Sigmoid colon (tissue), 7 donors: ENCODE data around the gene KRTAP10-4. TPM values are rescaled to one million over a fixed set of nuclear protein-coding genes. Genes with fewer than 3 reads are reported as not detected.
"Not testable (repeated sequence)": the region's sequence is repeated elsewhere in the genome, so short reads cannot be mapped to it uniquely, and the experiment has no call there.

Experiments
- DNase-seq: peaks from one replicate; pipeline ENCODE4 v3.0.0-alpha.2; 2019
- H3K27ac ChIP-seq, 4 donors: fragments of 200-600 bp; sonication (generic); one replicate each; pipeline ENCODE4 v1.5.1; 2016 to 2019; ENCODE audit warnings: mild to moderate bottlenecking in 1 of 4
- H3K27me3 ChIP-seq, 3 donors: fragments of 200-600 bp; sonication (generic); one replicate each; pipeline ENCODE4 v1.5.1; 2019; ENCODE audit warnings: mild to moderate bottlenecking in 1 of 3
- H3K36me3 ChIP-seq, 4 donors: fragments of 200-600 bp; sonication (generic); one replicate each; pipeline ENCODE4 v1.5.1; 2016 to 2019
- H3K4me1 ChIP-seq, 4 donors: fragments of 200-600 bp; sonication (generic); one replicate each; pipeline ENCODE4 v1.5.1; 2017 to 2019
- H3K4me3 ChIP-seq, 4 donors: fragments of 200-600 bp; sonication (generic); one replicate each; pipeline ENCODE4 v1.5.1; 2017 to 2019; ENCODE audit warnings: mild to moderate bottlenecking in 2 of 4, moderate library complexity in 1 of 4
- H3K9me3 ChIP-seq, 4 donors: fragments of 200-600 bp in 3 of 4; sonication (generic) in 3 of 4; one replicate each; pipeline versions ENCODE4 v1.5.1 to v1.6.1; 2013 to 2019
- CTCF ChIP-seq, 4 experiments: fragments of 450-650 bp in 3 of 4; fragments of 200-600 bp in 1 of 4; IDR thresholded peaks; one replicate each; pipeline ENCODE4 v1.5.1; 2016 to 2019; ENCODE audit warnings: antibody characterized with exemption in 4 of 4, mild to moderate bottlenecking in 3 of 4, moderate library complexity in 2 of 4
- EP300 ChIP-seq, 4 donors: sonication (generic); formaldehyde crosslinking; IDR thresholded peaks; one replicate each; pipeline ENCODE4 v1.6.1; 2017; ENCODE audit warnings: antibody characterized with exemption in 4 of 4
- POLR2A ChIP-seq, 2 donors: fragments of 450-650 bp; IDR thresholded peaks; one replicate each; pipeline ENCODE4 v1.6.1; 2016; ENCODE audit warnings: antibody characterized with exemption in 2 of 2, mild to moderate bottlenecking in 2 of 2, moderate library complexity in 2 of 2
- POLR2AphosphoS5 ChIP-seq, 4 donors: sonication (generic); formaldehyde crosslinking; IDR thresholded peaks; one replicate each; pipeline ENCODE4 v1.6.1; 2017; ENCODE audit warnings: antibody characterized with exemption in 4 of 4
- WGBS, 2 donors: extraction: QIAGEN DNeasy Blood & Tissue Kit; methylation state at CpG; one replicate each; pipeline ENCODE4 v1.1.7; 2013; 5-methylcytosine and 5-hydroxymethylcytosine counted together
- intact Hi-C: fragments of 100-400 bp; cut with DNase I; formaldehyde crosslinking; loops from one replicate; pipeline ENCODE4 v1.15.1; 2023
- polyA plus RNA-seq, 3 donors: library from polyadenylated mRNA; stranded (reverse); fragments of 200-250 nt; gene quantifications; one replicate each; pipeline ENCODE4 v1.2.3, GENCODE V29; 2013
- total RNA-seq, 4 donors: library from RNA; depleted of rRNA; stranded (reverse); fragments of >200 nt; gene quantifications; one replicate each; pipeline ENCODE4 v1.1.0, GENCODE V29; 2016
- donor health status: healthy with polysubstance abuse.
- donor health status: Bipolar disorder and iron deficiency.
- donor health status: healthy.

KRTAP10-4 gene
- total and polyA plus RNA-seq, 7 donors: not detected

GRCh38 chr21:44579833-44580144 is 6.3 kb downstream of the KRTAP10-4 start:
- intact Hi-C loops: no loop called here
- TF ChIP-seq POLR2AphosphoS5 (IDR thresholded peaks at IDR 0.05): no peak
- Histone ChIP-seq H3K4me1 (no peaks in the 10 kb centered on the region), H3K27me3 (peaks cover 0 to 10% (median 6%) of the 10 kb centered on the region in 3 donors), H3K4me3 (no peak overlapping the region), H3K36me3 (no peaks in the 10 kb centered on the region), H3K9me3 (peaks cover 0 to 10% (median 4%) of the 10 kb centered on the region in 4 donors), H3K27ac (no peak overlapping the region)
- WGBS, 2 donors: 66 to 75% methylated on average over 7 of the region's 7 CpGs
- DNase-seq: no peak

- peaks cover 0 to 15% (median 6%) of the 10 kb centered on the region in 3 donors for H3K27me3 ChIP-seq
- H3K36me3 ChIP-seq, H3K4me1 ChIP-seq, H3K27ac ChIP-seq, DNase-seq, H3K9me3 ChIP-seq, intact Hi-C loops, H3K4me3 ChIP-seq: not testable (repeated sequence)
- WGBS, 2 donors: 23 to 46% methylated on average over 19 of the region's 19 CpGs
These were observed 6.8 kb downstream of the KRTAP10-4 start, which contains the start of gene KRTAP10-5 for GRCh38 chr21:44580231-44580821. KRTAP10-5 (minus strand) TSS chr21:44580604; CDS start chr21:44580578, 26 bp downstream.

GRCh38 chr21:44581158-44581557 is 7.6 kb downstream of the KRTAP10-4 start:
- H3K27ac ChIP-seq: no peak overlapping the region
- no peak for DNase-seq
- peaks cover 0 to 10% (median 4%) of the 10 kb centered on the region in 4 donors for H3K9me3 ChIP-seq
- TF ChIP-seq CTCF (IDR thresholded peaks at IDR 0.05) (no peak), POLR2A (IDR thresholded peaks at IDR 0.05) (no peak), POLR2AphosphoS5 (IDR thresholded peaks at IDR 0.05) (no peak), EP300 (IDR thresholded peaks at IDR 0.05) (no peak)
- 88 to 93% methylated on average over 3 of the region's 3 CpGs for WGBS, 2 donors
- intact Hi-C loops: no loop called here
- no peak overlapping the region for H3K4me3 ChIP-seq
- H3K27me3 ChIP-seq: peaks cover 0 to 24% (median 10%) of the 10 kb centered on the region in 3 donors
- no peaks in the 10 kb centered on the region for H3K36me3 ChIP-seq
- H3K4me1 ChIP-seq: no peaks in the 10 kb centered on the region

GRCh38 chr21:44582055-44582454 is 8.5 kb downstream of the KRTAP10-4 start:
- no peak for TF ChIP-seq CTCF (IDR thresholded peaks at IDR 0.05)
- no peak for TF ChIP-seq POLR2AphosphoS5 (IDR thresholded peaks at IDR 0.05)
- TF ChIP-seq POLR2A (IDR thresholded peaks at IDR 0.05): no peak
- TF ChIP-seq EP300 (IDR thresholded peaks at IDR 0.05): no peak
- Histone ChIP-seq H3K27me3 (peaks cover 0 to 26% (median 13%) of the 10 kb centered on the region in 3 donors), H3K4me1 (no peaks in the 10 kb centered on the region), H3K36me3 (no peaks in the 10 kb centered on the region), H3K4me3 (no peak overlapping the region), H3K27ac (no peak overlapping the region), H3K9me3 (peaks cover 0 to 10% (median 4%) of the 10 kb centered on the region in 4 donors)
- DNase-seq: no peak
- 78 to 84% methylated on average over 15 of the region's 15 CpGs for WGBS, 2 donors
- intact Hi-C loops: no loop called here

GRCh38 chr21:44583089-44583799 is 9.7 kb downstream of the KRTAP10-4 start:
- Histone ChIP-seq H3K4me3 (no peak overlapping the region), H3K27me3 (peaks cover 0 to 30% (median 13%) of the 10 kb centered on the region in 3 donors), H3K4me1 (no peaks in the 10 kb centered on the region), H3K36me3 (no peaks in the 10 kb centered on the region), H3K9me3 (peaks cover 0 to 7% (median 3%) of the 10 kb centered on the region in 4 donors), H3K27ac (no peak overlapping the region)
- intact Hi-C loops: no loop called here
- TF ChIP-seq POLR2AphosphoS5 (IDR thresholded peaks at IDR 0.05) (no peak), POLR2A (IDR thresholded peaks at IDR 0.05) (no peak), EP300 (IDR thresholded peaks at IDR 0.05) (no peak), CTCF (IDR thresholded peaks at IDR 0.05) (no peak)
- 43 to 46% methylated on average over 11 of the region's 11 CpGs for WGBS, 2 donors
- DNase-seq: no peak
